IMR-90 (cell line): Measurements from ENCODE around the gene KRT38. TPM values are rescaled to one million over a fixed set of nuclear protein-coding genes. Genes with fewer than 3 reads are reported as not detected.
A peak's percentile ranks its signal among the peaks of the same experiment; 100 is the strongest.

Experiments
- ATAC-seq: fragments of 200-7000 bp; cut with Tn5 transposase; 2 replicates; pipeline ENCODE4 v1.9.1; 2020; ENCODE audit warnings: low read depth, mild to moderate bottlenecking, moderate library complexity
- BruUV-seq: library from RNA; stranded (reverse); fragments of 400-500 nt; replicated peaks from 2 replicates; lab custom pipeline; 2021; lab: Mats Ljungman, UMichigan
- CTCF ChIA-PET: fragments of 300-600 bp; formaldehyde crosslinking; extraction: SDS; loops from one replicate; lab custom pipeline; 2021; ENCODE audit warnings: antibody characterized with exemption; lab: Yijun Ruan, JAX
- POLR2A ChIA-PET: fragments of 300-600 bp; sonication (Branson Sonifier 250); formaldehyde crosslinking; loops from one replicate; lab custom pipeline; 2022; ENCODE audit warnings: antibody characterized with exemption; ENCODE audit not compliant: unreplicated experiment; lab: Charles Lee
- DNase-seq: peaks from one replicate; pipeline ENCODE4 v3.0.0; 2013
- H2AFZ ChIP-seq: replicated peaks from 2 replicates; pipeline ENCODE3; 2013; ENCODE audit warnings: low read length, mild to moderate bottlenecking; ENCODE audit not compliant: poor library complexity
- H2AK5ac ChIP-seq: 2 replicates; pipeline ENCODE4 v1.6.1; 2013; ENCODE audit warnings: low read depth, low read length, inconsistent platforms
- H2AK9ac ChIP-seq: replicated peaks from 2 replicates; pipeline ENCODE3; 2013; ENCODE audit warnings: mild to moderate bottlenecking, low read depth, low read length, moderate library complexity; ENCODE audit not compliant: poor library complexity
- H2BK120ac ChIP-seq: 2 replicates; pipeline ENCODE4 v1.6.1; 2013; ENCODE audit warnings: low read depth, low read length, inconsistent platforms
- H2BK15ac ChIP-seq: 3 replicates; pipeline ENCODE4 v1.6.1; 2013; ENCODE audit warnings: low read depth, low read length, inconsistent platforms
- H2BK20ac ChIP-seq: 2 replicates; pipeline ENCODE4 v1.6.1; 2013; ENCODE audit warnings: low read depth, mild to moderate bottlenecking, inconsistent platforms, low read length, moderate library complexity
- H2BK5ac ChIP-seq: 2 replicates; pipeline ENCODE4 v1.6.1; 2013; ENCODE audit warnings: mild to moderate bottlenecking, low read depth, low read length, inconsistent platforms; ENCODE audit not compliant: poor library complexity, severe bottlenecking
- H3K14ac ChIP-seq: replicated peaks from 2 replicates; pipeline ENCODE4 v1.6.1; 2013; ENCODE audit warnings: low read depth, low read length, inconsistent platforms
- H3K18ac ChIP-seq: 2 replicates; pipeline ENCODE4 v1.6.1; 2013; ENCODE audit warnings: low read depth, low read length, control low read depth
- H3K23ac ChIP-seq: 2 replicates; pipeline ENCODE4 v1.6.1; 2013; ENCODE audit warnings: low read depth, low read length, inconsistent platforms
- H3K27ac ChIP-seq: 2 replicates; pipeline ENCODE4 v1.5.1; 2013; ENCODE audit warnings: mild to moderate bottlenecking, control low read depth, low read length; ENCODE audit not compliant: insufficient read depth
- H3K27me3 ChIP-seq: 2 replicates; pipeline ENCODE4 v1.6.1; 2013; ENCODE audit warnings: low read length; ENCODE audit not compliant: control insufficient read depth, insufficient read depth
- H3K36me3 ChIP-seq: 2 replicates; pipeline ENCODE4 v1.6.1; 2013; ENCODE audit warnings: low read length, mixed read lengths; ENCODE audit not compliant: control insufficient read depth, insufficient read depth
- H3K4ac ChIP-seq: 2 replicates; pipeline ENCODE4 v1.6.1; 2013; ENCODE audit warnings: low read depth, low read length, inconsistent platforms
- H3K4me1 ChIP-seq: 2 replicates; pipeline ENCODE4 v1.6.1; 2013; ENCODE audit warnings: low read length, mixed read lengths; ENCODE audit not compliant: control insufficient read depth, insufficient read depth
- H3K4me2 ChIP-seq: 2 replicates; pipeline ENCODE4 v1.6.1; 2013; ENCODE audit warnings: low read depth, mild to moderate bottlenecking, control low read depth, low read length, moderate library complexity
- H3K4me3 ChIP-seq: 2 replicates; pipeline ENCODE4 v1.5.1; 2013; ENCODE audit warnings: low read depth, mild to moderate bottlenecking, control low read depth, low read length, moderate library complexity; ENCODE audit not compliant: insufficient read depth
- H3K56ac ChIP-seq: 2 replicates; pipeline ENCODE4 v1.6.1; 2013; ENCODE audit warnings: low read length, inconsistent platforms; ENCODE audit not compliant: insufficient read depth; ENCODE audit errors: extremely low read depth
- H3K79me1 ChIP-seq, 2 experiments: 2 replicates each; pipeline ENCODE4 v1.6.1; 2013; ENCODE audit warnings: low read length in 2 of 2, inconsistent platforms in 1 of 2, low read depth in 1 of 2
- H3K9ac ChIP-seq: 2 replicates; pipeline ENCODE4 v1.6.1; 2013; ENCODE audit warnings: low read depth, low read length, control low read depth
- H3K9me1 ChIP-seq: 2 replicates; pipeline ENCODE4 v1.6.1; 2013; ENCODE audit warnings: low read length, inconsistent platforms; ENCODE audit not compliant: insufficient read depth
- H3K9me3 ChIP-seq: 2 replicates; pipeline ENCODE4 v1.6.1; 2013; ENCODE audit warnings: low read length; ENCODE audit not compliant: control insufficient read depth, insufficient read depth
- H4K20me1 ChIP-seq: 2 replicates; pipeline ENCODE4 v1.6.1; 2013; ENCODE audit warnings: low read length, inconsistent platforms; ENCODE audit not compliant: insufficient read depth
- H4K5ac ChIP-seq: 2 replicates; pipeline ENCODE4 v1.6.1; 2013; ENCODE audit warnings: mild to moderate bottlenecking, low read depth, low read length, control low read depth
- H4K8ac ChIP-seq, 2 experiments: 2 replicates each; pipeline ENCODE4 v1.6.1; 2013; ENCODE audit warnings: low read depth in 2 of 2, low read length in 2 of 2, control low read depth in 1 of 2, inconsistent platforms in 1 of 2
- H4K91ac ChIP-seq: 2 replicates; pipeline ENCODE4 v1.6.1; 2013; ENCODE audit warnings: low read depth, low read length, inconsistent platforms; ENCODE audit not compliant: insufficient read depth
- CTCF ChIP-seq: conservative IDR thresholded peaks from 2 replicates; pipeline ENCODE4 v1.5.1; 2012; ENCODE audit warnings: mild to moderate bottlenecking, low read depth, low read length, improper control_type of control experiment
- MAZ ChIP-seq: IDR thresholded peaks from 2 replicates; pipeline ENCODE4 v1.6.1; 2012; ENCODE audit warnings: low read depth, mild to moderate bottlenecking, low read length, improper control_type of control experiment, moderate library complexity, borderline replicate concordance
- RAD21 ChIP-seq: IDR thresholded peaks from 2 replicates; pipeline ENCODE4 v1.6.1; 2012; ENCODE audit warnings: low read length, improper control_type of control experiment
- WGBS, 2 experiments: methylation state at CpG; one replicate each; pipeline versions ENCODE4 v1.1.5 to v1.1.7; 2013; ENCODE audit warnings: missing lambda C conversion rate in 2 of 2; ENCODE audit not compliant: insufficient read length in 1 of 2; ENCODE audit errors: extremely low coverage in 2 of 2; 5-methylcytosine and 5-hydroxymethylcytosine counted together
- dilution Hi-C: fragments of 300-500 bp; cut with HindIII; formaldehyde crosslinking; loops from one replicate; pipeline ENCODE4 v1.14.3; 2018; ENCODE audit warnings: low sequenced_read_pairs; ENCODE audit not compliant: unreplicated experiment
- in situ Hi-C: fragments of 300-500 bp; cut with MboI; formaldehyde crosslinking; loops from 3 replicates; pipeline ENCODE4 v1.14.3; 2019; ENCODE audit warnings: low sequenced_read_pairs, inconsistent platforms, mixed read lengths
- intact Hi-C: fragments of 100-400 bp; cut with micrococcal nuclease; formaldehyde crosslinking; loops from 2 replicates; pipeline ENCODE4 v1.10.0; 2022
- polyA plus RNA-seq, 3 experiments: library from polyadenylated mRNA; depleted of rRNA; stranded (reverse); fragments of >200 nt; gene quantifications; 2 replicates each; pipeline ENCODE4 v1.2.3, GENCODE V29; 2012; ENCODE audit warnings: low replicate concordance in 1 of 3
- total RNA-seq: library from RNA; depleted of rRNA; stranded (reverse); fragments of >200 nt; gene quantifications from 2 replicates; pipeline ENCODE4 v1.2.3, GENCODE V29; 2012

KRT38 gene
- total and polyA plus RNA-seq, 2 of the 4 experiments (the other 2 are of a cell fraction), result 0.09 TPM; not detected in 1

- no peak overlapping the region for H2AK5ac ChIP-seq
- H3K14ac ChIP-seq, result no peak overlapping the region
- H3K9ac ChIP-seq, result no peak overlapping the region
- H3K56ac ChIP-seq, result no peak overlapping the region
- no peaks in the 10 kb centered on the region for H3K36me3 ChIP-seq
- H2BK20ac ChIP-seq, result no peak overlapping the region
- no CpG with 5 or more reads among the region's 3 CpGs for WGBS, 2 experiments
- no peak overlapping the region for H3K27ac ChIP-seq
- no peak overlapping the region for H3K23ac ChIP-seq
- dilution Hi-C loops, result no loop called here
- peaks cover 14% of the 10 kb centered on the region for H3K27me3 ChIP-seq
- no peaks in the 10 kb centered on the region for H3K9me1 ChIP-seq
- no peak overlapping the region for H3K18ac ChIP-seq
- no peak overlapping the region for H3K4me3 ChIP-seq
- H3K9me3 ChIP-seq, result peaks cover 14% of the 10 kb centered on the region
- no peak overlapping the region for H4K5ac ChIP-seq
- no peak overlapping the region for H2BK15ac ChIP-seq
- no peak overlapping the region for H3K4ac ChIP-seq
- ATAC-seq, result no peak
- intact Hi-C loops, result no loop called here
- in situ Hi-C loops, result no loop called here
- ChIA-PET CTCF (no interaction called here), POLR2A (no interaction called here)
- H2AFZ ChIP-seq, result no peak overlapping the region
- H2AK9ac ChIP-seq, result no peak overlapping the region
- H4K8ac ChIP-seq, result no peak overlapping the region
- H2BK5ac ChIP-seq, result no peak overlapping the region
- no peak for DNase-seq
- H4K91ac ChIP-seq, result no peak overlapping the region
- H3K4me2 ChIP-seq, result no peak overlapping the region
- H3K79me1 ChIP-seq, result no peaks in the 10 kb centered on the region
- H3K4me1 ChIP-seq, result peaks cover 2% of the 10 kb centered on the region; the same call in 1 of the 2 replicates
- H2BK120ac ChIP-seq, result no peak overlapping the region
- TF ChIP-seq CTCF (0 out of 2 replicates have a peak, but pooled peaks have one; percentile 11), MAZ (no peak), RAD21 (peak; percentile 15; the same call in 1 of the 2 replicates)
- no peaks in the 10 kb centered on the region for H4K20me1 ChIP-seq
- no TSS peak for BruUV-seq
These were observed 15.4 kb upstream of the KRT38 start for GRCh38 chr17:41456204-41456603.
